ENCODE data around the gene DNER. TPM values are rescaled to one million over a fixed set of nuclear protein-coding genes. Genes with fewer than 3 reads are reported as not detected.

Gene DNER
- total and polyA plus RNA-seq, 2 donors (not counting 3 experiments of a cell fraction or from before 2014, with no cell fraction given), result 0.01 TPM; not detected in 1

- Histone ChIP-seq H3K27ac (ENCODE audit: insufficient read depth, low read depth, low read length) (no peak overlapping the region), H3K9me3 (replicated peaks; ENCODE audit: control insufficient read depth, insufficient read depth, low read length) (no peaks in the 10 kb centered on the region), H3K9me1 (replicated peaks; ENCODE audit: control insufficient read depth, extremely low read depth, insufficient read depth, low read length) (no peaks in the 10 kb centered on the region), H4K20me1 (replicated peaks; ENCODE audit: control insufficient read depth, extremely low read depth, insufficient read depth, low read length) (no peaks in the 10 kb centered on the region), H3K36me3 (ENCODE audit: control insufficient read depth in 2 of 2, extremely low read depth in 1 of 2, insufficient read depth in 2 of 2, low read length in 2 of 2) (no peaks in the 10 kb centered on the region), H3K4me2 (ENCODE audit: insufficient read depth, low read length) (no peak overlapping the region), H3K79me2 (ENCODE audit: control insufficient read depth, insufficient read depth, low read length) (no peaks in the 10 kb centered on the region), H3K4me1 (ENCODE audit: control insufficient read depth, extremely low read depth, insufficient read depth, low read length) (no peaks in the 10 kb centered on the region), H3K9ac (replicated peaks; ENCODE audit: extremely low read depth, insufficient read depth, low read length) (no peak overlapping the region), H3K27me3 (ENCODE audit: control insufficient read depth in 2 of 2, insufficient read depth in 2 of 2, low read length in 2 of 2) (peaks cover 7 to 13% of the 10 kb centered on the region in 2 experiments), H2AFZ (ENCODE audit: low read depth, low read length) (no peak overlapping the region), H3K4me3 (replicated peaks in 1 of 3; ENCODE audit: insufficient read depth in 1 of 3, low read depth in 1 of 3, low read length in 3 of 3) (no peak overlapping the region)
- FAIRE-seq, result no peak
- intact Hi-C loops (cut with micrococcal nuclease), result loop anchor here (5.0 kb wide), 1 partner anchor 288 kb away; no protein-coding TSS in a partner anchor
- BruUV-seq (replicated peaks), result no TSS peak
- CTCF ChIA-PET, result no interaction called here
- no peak for DNase-seq (ENCODE audit: low read depth, low spot score)
- TF ChIP-seq GATA2 (IDR thresholded peaks at IDR 0.05; ENCODE audit: insufficient read depth, insufficient read length, low read depth, low read length), result no peak
- TF ChIP-seq MYC (IDR thresholded peaks at IDR 0.05; ENCODE audit: low read depth, low read length), result no peak
- no peak for TF ChIP-seq POLR2A (IDR thresholded peaks at IDR 0.05; ENCODE audit: low read depth, low read length)
- TF ChIP-seq EZH2 (IDR thresholded peaks at IDR 0.05; ENCODE audit: borderline replicate concordance, low read depth, low read length, severe bottlenecking), result no peak
- TF ChIP-seq, protein P1, sequence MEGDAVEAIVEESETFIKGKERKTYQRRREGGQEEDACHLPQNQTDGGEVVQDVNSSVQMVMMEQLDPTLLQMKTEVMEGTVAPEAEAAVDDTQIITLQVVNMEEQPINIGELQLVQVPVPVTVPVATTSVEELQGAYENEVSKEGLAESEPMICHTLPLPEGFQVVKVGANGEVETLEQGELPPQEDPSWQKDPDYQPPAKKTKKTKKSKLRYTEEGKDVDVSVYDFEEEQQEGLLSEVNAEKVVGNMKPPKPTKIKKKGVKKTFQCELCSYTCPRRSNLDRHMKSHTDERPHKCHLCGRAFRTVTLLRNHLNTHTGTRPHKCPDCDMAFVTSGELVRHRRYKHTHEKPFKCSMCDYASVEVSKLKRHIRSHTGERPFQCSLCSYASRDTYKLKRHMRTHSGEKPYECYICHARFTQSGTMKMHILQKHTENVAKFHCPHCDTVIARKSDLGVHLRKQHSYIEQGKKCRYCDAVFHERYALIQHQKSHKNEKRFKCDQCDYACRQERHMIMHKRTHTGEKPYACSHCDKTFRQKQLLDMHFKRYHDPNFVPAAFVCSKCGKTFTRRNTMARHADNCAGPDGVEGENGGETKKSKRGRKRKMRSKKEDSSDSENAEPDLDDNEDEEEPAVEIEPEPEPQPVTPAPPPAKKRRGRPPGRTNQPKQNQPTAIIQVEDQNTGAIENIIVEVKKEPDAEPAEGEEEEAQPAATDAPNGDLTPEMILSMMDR (IDR thresholded peaks at IDR 0.05; ENCODE audit: extremely low read depth in 1 of 2, insufficient read depth in 1 of 2, low read depth in 1 of 2, low read length in 2 of 2), result no peak
- peak; percentile 25 for TF ChIP-seq FOS (IDR thresholded peaks at IDR 0.05; ENCODE audit: borderline replicate concordance, insufficient read depth, low read length)
- TF ChIP-seq, protein P2, sequence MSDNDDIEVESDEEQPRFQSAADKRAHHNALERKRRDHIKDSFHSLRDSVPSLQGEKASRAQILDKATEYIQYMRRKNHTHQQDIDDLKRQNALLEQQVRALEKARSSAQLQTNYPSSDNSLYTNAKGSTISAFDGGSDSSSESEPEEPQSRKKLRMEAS (IDR thresholded peaks at IDR 0.05; ENCODE audit: insufficient read depth, insufficient read length), result no peak
- TF ChIP-seq JUN (IDR thresholded peaks at IDR 0.05; ENCODE audit: borderline replicate concordance, insufficient read depth, insufficient read length, low read depth), result no peak
- POLR2A ChIA-PET, result no interaction called here
- dilution Hi-C loops (cut with MboI; ENCODE audit: extremely low pct_ligation_motif_present, low sequenced_read_pairs), result no loop called here
Measured at GRCh38 chr2:229719926-229720647, 5.7 kb upstream of the DNER start.
